NCI-H2081 treated with DMSO at 0.1 percent for 48 hours (cell line): ENCODE data around the gene PPIP5K1.

Source experiments
- DNase-seq: peaks from one replicate; lab custom pipeline; 2025; lab: John Stamatoyannopoulos, UW

Gene PPIP5K1

GRCh38 chr15:43488790-43489189, 101.2 kb downstream of the PPIP5K1 start:
- DNase-seq, result no peak

GRCh38 chr15:43487271-43487895, 102.6 kb downstream of the PPIP5K1 start:
- DNase-seq, result no peak

- no peak for DNase-seq
These were observed 105.6 kb downstream of the PPIP5K1 start for GRCh38 chr15:43484455-43484854.
